ENCODE measurements around the gene CUX1.
"Not testable (repeated sequence)": the region's sequence is repeated elsewhere in the genome, so short reads cannot be mapped to it uniquely, and the experiment has no call there.

Gene CUX1

DNA sequence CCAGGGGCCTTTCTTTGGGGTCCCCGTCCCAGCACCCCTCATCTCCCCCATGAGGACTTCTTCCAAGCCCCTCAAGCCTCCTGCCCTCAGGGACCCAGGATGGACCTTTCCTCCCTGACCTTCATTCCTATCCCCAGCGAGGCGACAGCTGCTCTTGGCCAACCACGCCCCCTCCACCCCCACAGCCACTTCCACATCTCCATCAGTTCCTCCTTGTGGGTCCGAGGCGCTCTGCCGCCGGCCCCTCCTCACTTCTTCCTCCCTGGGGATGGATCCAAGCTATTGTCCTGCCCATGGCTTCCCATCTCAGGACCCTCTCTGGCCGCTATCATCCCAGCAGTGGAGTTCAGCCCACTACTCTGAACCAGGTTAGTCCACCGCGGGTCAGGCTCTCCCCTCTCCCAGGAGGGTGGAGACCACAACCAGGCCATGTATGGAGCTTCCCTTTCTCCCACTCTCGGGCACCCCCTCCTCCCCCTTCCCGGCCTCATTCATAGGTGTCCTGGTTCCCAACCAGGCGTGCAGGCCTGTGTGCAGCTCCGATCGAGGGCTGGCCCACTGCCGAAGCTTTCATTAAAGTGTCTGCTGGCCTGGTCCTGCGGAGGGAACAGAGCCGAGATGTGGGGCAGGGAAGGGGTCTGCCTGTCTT is 467.6 kb downstream of the CUX1 start:
- DNase-seq: no peak

DNA sequence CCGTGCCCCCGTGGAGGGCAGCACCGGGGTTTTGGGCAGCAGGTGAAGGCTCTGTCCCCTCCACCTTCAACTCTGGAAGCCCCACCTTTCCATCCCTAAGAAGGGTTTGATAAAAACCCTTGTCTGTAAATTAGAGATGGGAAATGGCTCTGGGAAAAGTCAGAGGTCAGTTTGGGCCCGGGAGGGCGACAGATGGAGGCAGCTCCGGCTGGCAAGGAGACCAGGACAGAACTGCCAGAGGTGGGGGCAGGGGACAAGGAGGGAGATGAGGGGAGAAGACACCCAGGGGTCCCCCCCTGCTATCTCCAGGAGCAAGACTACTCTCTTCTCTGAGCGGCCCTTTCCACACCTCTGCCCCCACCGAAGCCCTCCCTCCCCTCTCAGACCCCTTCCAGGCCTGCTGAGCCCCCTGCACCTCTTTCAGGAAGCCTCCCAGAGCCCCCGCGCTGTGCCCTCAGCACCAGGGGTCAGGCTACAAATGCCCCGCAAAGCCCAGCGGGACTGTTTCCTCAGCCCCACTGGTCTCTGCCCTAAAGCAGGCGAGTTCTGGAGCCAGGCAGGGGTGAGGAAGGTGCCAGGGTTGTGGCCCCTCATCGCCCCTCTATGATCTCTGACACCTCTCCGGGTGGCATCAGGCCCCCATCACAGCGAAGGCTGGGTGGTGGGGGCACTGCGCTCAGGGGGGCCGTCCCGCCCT is 468.3 kb downstream of the CUX1 start:
- no peak for DNase-seq

DNA sequence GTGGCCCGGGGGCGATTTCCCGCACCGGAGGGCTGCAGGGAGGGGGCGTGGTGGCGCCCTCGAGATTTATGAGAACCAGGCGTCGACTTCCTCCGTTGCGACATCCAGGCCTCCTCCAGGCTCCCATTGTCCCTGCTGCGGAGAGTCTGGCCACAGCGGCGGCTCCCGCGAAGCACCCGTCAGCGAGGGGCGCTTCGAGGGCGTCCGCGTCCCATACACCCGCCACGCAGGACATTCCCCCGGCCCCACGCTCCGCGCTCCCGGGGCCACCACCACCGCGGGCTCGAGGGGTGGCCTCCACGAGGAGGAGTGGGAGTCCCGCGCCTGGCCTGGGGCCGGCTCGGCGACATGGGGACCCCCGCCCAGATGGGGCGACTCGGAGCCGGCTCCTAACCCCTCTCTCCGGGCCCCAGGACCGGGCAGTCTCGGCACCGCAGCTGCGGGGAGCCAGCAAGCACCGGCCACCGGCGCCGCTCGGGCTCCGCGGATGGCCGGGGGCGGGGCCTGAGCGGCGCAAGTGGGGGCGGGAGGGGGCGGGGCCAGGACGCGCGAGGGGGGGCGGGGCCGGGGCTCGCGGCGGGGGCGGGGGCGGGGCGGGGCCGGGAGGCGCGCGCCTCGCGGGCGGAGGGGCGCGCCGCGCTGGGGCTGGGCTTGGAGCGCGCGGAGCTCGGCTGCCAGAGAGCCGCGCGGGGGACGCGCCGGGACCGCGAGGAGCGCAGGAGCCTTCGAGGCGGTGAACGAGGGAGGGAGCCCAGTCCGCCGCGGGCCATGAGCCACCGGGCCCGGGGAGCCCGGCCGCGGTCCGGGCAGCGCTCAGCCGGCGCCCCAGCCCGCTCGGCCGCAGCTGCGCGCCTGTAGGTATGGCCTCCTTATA is 469.0 kb downstream of the CUX1 start, which contains the start of gene SH2B2:
Gene SH2B2, plus strand, starts transcription at position 632 of the 874 bp plus-strand sequence. CDS start 13,683 bp downstream, outside the sequence.
- DNase-seq: peak; percentile 25 to 31

DNA sequence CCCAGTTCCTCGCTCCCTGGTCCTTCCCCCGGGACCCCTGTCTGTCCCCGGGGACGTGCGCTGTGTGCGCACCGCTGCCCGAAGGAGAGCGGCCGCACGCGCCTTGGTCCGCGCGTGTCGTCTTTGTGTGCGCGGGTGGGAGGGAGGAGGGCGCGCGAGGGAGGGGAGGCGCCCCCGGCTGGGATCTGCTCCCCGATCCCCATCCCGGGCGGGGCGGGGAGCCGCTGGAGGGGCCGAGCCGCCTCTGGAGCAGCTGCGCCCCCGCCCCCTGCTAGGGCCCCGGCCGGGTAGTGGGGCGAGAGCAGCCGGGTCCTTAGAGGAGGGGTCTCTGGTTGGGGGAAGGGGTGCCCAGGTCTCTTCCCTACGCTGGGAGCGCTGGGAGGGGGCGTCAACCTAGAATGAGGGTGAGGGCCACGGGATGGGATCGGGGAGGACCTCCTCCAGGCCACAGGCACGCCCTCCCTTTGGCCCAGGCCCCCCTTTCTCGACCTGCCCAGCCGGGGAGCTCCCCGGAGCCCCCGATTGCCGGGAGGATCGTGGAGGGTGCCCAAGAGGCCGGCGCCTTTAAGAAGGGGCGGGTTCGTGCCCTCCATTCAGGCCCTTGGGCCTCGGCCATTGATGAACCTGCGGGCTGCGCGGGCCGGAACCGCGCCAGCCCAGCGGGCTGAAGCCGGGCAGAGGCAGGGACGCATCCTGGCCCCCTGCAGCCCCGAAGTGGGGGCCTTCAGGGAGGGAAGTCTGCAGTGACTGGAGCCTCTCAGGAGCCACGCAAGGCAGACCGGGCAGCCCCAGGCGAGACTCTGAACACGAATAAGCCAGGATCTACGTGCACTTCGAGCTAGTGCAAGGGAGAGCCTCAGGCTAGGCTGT is 469.9 kb downstream of the CUX1 start:
- DNase-seq: no peak

DNA sequence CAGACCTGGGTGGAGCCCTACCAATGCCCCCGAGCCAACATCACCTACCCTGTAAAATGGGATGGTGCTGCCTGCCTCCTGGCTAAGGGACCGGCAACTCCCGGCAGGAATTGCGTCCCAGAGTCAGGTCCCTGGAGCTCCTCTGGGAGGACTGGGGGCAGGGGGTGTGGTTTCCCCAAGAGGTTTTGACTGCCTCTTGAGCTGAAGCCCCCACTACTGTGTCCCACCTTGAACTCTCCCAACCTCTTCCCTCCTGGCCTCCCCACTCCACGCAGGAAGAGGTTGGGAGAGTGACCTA is 470.5 kb downstream of the CUX1 start:
- DNase-seq: no peak

DNA sequence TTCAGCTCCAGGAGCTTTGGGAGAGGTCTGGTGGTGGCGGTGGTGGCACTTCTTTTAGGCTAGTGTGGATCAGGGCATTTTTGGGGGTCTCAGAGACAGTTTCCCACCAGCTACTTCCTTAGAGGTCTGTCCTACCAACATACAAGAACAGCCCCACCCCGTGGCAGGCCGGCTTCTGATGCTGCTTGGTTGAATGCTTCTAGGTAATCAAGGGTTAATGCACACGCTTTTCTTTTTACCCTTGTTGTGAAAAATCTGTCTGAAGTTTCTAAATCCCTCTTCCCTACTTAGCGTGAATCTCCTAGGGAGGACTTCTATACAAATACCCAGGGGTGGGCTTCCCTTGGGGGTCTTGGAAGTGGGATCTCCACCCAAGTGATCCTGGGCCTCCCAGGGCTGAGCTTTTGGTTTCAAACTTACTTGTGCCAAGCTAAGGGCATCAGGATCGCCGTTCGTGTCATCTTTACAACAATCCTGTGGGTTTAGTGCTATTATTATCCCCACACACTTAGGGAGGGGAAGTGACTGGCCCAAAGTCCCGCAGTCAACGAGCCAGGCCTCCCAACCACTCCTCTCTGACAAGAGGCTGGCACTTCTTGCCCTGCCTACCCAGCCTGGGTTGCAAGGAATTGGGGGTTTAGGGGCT is 471.0 kb downstream of the CUX1 start:
- no peak for DNase-seq

DNA sequence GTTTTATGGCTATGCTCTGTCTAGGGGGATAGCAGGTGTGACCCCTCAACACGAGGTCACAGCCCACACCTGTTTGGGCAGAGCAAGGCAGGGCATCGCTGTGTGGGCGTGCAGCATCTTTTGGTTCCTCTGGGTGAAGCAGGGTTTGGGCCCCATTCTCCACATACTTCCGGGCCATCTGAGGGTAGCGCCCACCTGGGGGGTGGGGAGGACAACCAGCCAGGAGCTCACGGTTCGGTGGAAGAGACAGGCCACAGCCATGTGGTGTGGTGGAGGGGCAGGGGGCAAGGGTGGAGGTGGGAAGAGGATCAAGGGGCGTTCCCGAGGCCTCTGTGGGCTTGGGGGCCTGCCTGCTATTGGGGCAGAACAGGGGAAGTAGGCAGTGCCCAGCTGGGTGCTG is 471.6 kb downstream of the CUX1 start:
- DNase-seq: no peak

DNA sequence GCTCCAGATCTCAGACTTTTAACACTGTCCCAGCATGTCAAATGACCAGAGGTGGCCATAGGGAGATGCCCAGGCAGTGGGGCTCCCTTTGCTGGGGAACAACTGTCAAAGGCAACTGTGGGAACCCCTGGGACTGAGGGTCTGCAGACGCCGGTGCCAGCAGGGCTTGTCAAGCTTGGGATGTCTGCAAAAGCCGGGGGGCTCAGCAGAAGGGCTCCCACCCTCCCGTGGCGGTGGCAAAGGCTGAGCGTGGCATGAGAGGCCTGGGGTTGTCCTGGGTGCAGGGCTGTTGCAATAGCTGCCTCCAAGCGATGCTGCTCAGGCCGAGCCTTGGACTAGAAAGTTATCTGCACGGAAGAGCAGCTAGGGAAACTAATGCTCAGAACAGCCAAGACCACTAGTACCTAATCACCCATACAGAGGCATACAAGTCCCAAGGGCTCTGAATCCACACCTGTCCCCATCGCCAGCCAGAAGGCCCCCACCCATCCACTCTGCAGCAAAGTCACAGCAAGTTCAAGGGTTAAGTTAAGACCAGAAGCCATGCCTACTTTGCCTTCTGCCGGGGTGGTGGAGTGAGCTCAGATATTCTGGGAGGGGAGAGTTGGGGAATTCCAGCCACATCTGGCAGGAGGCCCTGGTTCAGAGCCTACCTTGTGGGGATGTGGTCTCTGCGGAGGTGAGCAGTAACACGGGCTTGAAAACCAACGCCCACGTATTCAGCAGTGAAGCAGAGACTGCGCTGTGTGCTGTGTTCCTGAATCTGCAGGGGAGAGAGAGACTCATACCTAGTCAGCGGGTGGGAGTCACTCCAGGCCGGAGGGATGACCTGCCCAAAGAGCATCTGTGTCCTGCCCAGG is 473.9 kb downstream of the CUX1 start:
- peak; percentile 26 to 40 for DNase-seq

DNA sequence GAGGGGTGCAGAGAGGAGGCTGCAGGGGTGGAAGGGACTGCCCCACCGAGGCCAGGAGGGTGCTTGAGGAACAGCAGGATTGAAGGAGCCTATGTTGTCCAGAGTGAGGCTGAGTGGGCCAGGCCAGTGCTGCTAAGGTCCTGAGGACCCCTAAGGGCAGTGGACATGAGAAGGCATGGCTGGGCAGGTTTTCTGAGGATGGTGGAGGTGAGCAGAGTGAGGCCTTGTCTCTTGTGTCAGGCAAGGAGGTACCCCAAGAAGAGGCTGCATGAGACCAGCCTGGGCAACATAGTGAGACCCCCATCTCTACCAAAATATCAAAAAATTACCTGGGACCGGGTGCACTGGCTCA is 474.5 kb downstream of the CUX1 start:
- DNase-seq: no peak

DNA sequence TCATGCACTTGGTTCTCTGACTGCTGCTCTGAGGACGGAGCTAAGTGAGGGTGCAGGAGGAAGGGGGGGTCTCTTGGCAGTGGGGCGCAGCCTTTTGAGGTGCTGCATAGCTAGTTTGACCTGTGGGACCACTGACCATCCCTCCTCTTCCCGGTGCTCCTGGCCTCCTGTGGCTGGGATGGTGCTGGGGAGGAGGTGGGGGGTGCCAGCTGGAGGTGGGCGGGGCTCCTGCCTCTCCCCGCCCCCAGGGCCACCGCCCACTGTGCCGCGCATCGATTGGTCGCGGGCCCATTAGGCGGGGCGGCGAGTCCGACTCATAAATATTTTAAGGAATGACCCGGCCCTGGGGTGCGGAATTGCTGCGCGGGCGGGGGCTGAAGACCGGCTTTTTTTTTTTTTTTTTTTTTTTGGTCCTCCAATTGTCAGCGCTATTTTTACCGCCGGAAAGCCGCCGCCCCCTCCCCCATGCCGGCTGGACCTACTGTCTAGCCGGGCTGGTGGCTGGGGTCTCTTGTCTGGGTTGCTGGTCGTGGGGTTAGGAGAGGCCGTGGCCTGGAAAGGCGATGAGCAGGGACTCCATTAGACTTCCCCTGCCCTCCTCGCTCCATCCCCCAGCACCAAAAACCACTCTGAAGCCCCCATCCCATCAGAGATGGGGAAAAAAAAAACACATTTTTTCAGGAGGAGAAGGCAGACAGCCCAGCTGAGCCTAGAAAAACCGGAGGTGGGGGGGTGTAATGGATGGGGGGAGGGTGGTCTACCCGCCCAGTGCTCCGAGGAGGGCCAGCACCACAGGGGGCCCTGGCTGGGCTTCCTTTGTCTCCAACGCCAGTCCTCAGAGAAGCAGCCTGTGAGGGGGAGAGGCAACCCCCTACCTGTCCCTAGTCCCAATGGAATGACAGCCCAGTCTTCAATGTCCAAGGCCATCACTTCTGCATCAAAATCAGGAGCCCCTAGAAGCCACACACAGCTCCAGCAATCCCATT is 475.7 kb downstream of the CUX1 start:
- no peak for DNase-seq

DNA sequence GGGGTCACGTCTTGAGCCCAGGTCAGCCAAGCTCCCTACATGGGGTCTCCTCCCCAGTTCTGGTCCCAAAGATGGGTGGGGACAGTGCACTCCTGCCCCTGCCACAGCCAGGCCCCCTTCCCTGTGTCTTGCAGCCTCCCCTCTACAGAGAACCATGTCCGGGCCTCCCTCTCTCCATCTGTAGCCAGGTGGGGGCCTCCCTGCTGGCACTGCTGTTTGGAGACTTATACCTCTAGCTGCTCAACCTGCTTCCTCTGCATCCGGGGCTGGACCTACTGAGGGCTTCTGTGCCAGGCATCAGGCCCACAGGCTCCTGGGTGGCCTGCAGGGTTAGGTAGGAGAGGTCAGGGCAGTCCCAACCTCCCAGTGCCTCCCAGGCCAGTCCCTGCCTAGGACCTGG is 477.2 kb downstream of the CUX1 start:
- DNase-seq: no peak

DNA sequence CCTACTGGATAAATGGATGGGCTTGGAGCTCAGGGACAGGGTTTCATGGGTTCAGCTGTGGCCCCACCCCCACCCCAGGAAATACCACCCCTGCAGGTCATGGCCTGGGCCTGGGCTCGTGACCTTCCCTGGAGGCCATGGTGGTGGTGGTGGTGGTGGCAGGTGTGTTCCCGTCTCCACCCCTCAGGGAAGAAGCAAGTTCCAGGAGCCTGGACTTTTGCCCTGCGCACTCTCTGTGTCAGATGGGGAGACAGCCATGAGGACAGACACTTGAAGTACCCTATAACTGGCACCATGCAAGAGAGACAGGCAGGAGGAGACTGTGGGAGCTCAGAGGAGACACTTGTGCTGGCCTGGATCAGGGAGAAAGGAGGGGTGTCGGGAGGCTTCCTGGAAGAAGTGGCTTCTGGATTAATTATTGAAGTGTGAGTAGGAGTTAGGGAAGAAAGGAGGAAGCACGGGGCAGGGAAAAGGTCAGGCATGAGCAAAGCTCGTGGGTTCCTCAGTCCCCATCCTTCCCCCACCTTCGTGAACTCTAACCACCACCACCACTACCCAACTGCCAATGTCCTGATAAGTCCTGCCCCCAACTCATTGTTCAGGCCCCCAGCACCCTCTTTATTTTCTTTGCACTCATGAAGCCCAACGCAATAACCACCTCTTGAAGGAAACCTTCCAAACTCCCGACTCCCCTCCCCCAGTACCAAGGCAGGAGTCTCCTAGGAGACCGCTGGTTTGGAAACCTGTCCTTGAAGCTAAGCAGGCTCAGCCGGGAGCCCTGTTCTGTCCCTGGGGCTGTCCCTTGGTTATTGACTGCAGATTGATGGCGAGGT is 478.1 kb downstream of the CUX1 start:
- DNase-seq: no peak

DNA sequence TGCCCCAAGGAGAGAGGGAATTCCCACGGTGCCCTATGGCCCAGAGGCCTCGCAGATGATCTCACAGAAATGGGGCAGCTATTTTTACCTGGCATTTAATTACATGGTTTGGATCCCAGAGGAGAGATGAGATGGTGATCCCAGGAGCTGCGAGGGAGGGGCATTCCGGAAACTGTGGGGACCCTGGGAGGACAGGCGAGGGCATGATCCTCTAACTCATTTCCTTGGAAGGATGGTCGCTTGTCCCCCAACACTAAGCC is 478.7 kb downstream of the CUX1 start:
- no peak for DNase-seq

DNA sequence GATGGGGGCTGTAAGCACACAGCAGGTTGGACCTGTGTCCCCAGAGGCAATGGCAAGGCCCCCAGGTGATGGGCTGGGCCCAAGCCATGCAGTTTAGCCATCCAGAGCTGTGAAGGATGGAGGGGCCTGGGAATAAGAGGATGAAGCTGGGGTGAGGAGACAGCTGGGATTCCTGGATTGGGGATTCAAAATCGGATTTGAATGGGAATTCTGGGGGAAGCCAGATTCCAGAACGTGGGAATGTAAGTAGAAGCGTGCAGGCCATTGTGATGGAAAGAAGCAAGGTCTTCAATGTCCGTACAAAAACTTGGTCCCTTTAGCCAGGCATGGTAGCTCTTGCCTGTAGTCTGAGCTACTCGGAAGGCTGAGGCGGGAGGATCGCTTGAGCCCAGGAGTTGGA is 479.1 kb downstream of the CUX1 start:
- DNase-seq: no peak

DNA sequence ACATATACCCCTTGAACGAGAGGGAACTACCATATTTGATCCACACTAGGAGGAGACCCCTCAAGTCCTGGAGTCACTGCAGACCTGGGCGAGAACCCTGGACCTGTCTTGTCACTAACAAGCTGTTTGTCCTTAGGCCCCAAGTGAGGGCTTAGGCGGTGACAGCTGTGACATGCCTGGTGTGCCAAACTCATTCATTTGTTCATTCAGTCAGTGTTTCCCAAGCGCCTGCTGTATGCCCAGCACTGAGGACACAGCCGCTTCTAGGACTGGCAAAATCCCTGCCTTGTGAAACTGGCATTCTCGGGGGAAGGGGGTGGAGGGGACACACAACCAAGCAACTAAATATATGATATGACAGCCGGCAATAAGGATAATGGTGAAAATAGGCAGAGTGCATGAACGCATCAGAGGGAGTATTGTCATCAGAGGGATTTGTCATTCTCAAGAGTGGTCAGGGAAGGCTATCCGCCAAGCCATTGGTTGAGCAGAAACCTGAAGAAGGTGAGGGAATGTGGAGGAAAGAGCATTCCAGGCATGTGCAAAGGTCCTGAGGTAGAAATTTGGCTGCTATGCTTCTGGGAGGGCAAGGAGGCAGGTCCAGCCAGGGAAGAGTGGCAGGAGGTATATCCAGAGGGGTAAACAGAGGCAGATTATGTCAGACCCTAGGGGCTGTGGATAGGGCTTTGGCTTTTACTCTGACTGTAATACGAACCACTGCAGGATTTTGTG is 480.2 kb downstream of the CUX1 start:
- no peak for DNase-seq

DNA sequence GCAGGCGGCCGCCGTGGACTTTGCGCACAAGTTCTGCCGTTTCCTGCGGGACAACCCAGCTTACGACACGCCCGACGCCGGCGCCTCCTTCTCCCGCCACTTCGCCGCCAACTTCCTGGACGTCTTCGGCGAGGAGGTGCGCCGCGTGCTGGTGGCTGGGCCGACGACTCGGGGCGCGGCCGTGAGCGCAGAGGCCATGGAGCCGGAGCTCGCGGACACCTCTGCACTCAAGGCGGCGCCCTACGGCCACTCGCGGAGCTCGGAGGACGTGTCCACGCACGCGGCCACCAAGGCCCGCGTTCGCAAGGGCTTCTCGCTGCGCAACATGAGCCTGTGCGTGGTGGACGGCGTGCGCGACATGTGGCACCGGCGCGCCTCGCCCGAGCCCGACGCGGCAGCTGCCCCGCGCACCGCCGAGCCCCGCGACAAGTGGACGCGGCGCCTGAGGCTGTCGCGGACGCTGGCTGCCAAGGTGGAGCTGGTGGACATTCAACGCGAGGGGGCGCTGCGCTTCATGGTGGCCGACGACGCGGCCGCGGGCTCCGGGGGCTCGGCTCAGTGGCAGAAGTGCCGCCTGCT is 483.3 kb downstream of the CUX1 start:
- no peak for DNase-seq

DNA sequence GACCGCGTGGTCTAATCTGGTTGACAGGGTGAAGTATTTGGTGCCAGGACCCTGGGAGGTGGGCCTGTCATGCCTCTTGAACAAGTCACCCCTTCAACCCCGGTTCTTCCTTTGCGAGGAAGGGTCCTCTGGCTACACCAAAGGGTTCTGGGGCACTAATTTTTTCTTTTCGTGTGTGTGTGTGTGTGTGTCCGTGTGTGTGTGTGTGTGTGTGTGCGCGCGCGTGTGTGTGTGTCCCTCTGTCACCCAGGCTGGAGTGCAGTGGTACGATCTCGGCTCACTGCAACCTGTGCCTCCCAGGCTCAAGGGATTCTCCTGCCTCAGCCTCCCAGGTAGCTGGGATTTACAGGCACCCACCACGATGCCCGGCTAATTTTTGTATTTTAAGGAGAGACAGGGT is 483.9 kb downstream of the CUX1 start:
- not testable (repeated sequence) for DNase-seq

DNA sequence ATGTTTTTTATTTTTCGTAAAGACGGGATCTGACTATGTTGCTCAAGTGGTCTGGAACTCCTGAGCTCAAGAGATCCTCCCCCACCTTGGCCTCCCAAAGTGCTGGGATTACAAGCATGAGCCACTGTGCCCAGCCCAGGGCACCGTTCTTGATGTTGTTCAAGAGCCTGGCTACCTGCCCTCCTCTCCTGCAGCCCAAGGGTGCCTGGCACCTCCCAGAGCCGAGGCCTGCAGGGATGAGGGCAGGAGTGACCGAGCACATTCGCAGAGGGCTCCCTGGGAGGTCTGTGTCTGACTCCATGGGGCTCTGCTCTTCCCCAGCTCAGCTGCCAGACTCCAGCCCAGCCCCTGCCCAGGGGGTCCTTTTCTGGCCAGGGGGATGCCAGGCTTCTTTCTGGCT is 484.6 kb downstream of the CUX1 start:
- DNase-seq: no peak
